ENCODE measurements around the gene E2F8. TPM values are rescaled to one million over a fixed set of nuclear protein-coding genes. Genes with fewer than 3 reads are reported as not detected.

Gene E2F8
- total and polyA plus RNA-seq, 2 donors from 2014 or later, result 0.66 TPM; not detected in 1

DNA sequence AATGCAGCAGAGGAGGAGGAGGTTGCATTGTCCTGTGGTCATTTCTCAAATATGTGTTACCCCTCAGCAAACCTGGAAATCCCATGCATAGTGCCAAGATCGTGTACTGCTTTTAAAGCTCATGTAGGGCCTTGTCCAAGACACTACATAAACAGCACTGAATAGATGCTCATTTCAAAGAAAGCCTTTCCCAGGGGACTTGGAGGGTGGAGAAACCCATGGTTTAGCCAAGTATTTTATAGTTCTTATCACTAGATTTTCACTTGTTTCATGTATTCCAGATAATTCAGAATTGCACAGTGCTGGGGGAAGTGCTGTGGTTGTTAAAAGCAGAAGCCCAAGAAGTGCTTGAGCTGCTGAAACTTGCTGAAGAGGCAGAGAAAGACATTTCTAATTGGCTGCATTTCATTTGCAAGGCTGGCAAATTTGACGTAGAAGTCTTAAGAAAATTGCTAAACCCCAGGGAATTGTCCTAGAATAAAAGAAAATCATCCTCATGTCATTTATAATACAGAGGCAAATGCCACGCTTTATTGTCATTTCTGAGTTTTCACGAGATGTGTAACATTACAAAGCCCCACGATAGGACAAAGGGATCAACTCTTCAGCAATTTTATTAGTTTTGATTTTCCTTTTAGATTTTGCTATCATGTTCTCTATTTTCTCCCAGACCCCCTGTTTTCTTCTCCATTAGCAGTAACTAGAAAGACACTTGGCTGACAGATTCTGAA lies 59.0 kb downstream of the E2F8 start:
- Histone ChIP-seq H3K4me1 (ENCODE audit: control insufficient read depth in 2 of 3, insufficient read depth in 2 of 3, low read depth in 1 of 3, low read length in 3 of 3) (no peaks in the 10 kb centered on the region), H3K27ac (ENCODE audit: low read depth in 2 of 2, low read length in 2 of 2) (no peak overlapping the region), H3K9ac (ENCODE audit: low read length in 3 of 3) (no peak overlapping the region), H3K4me3 (ENCODE audit: low read length in 3 of 3) (no peak overlapping the region), H3K27me3 (ENCODE audit: control insufficient read depth, insufficient read depth, low read length) (no peaks in the 10 kb centered on the region), H3K36me3 (ENCODE audit: control insufficient read depth in 2 of 3, insufficient read depth in 3 of 3, low read length in 3 of 3) (no peaks in the 10 kb centered on the region), H3K9me3 (ENCODE audit: control insufficient read depth in 2 of 3, insufficient read depth in 1 of 3, low read length in 3 of 3) (no peaks in the 10 kb centered on the region)
- intact Hi-C loops (cut with DNase I), result no loop called here
- FAIRE-seq (no peak), DNase-seq (no peak)
- TF ChIP-seq, protein P1, sequence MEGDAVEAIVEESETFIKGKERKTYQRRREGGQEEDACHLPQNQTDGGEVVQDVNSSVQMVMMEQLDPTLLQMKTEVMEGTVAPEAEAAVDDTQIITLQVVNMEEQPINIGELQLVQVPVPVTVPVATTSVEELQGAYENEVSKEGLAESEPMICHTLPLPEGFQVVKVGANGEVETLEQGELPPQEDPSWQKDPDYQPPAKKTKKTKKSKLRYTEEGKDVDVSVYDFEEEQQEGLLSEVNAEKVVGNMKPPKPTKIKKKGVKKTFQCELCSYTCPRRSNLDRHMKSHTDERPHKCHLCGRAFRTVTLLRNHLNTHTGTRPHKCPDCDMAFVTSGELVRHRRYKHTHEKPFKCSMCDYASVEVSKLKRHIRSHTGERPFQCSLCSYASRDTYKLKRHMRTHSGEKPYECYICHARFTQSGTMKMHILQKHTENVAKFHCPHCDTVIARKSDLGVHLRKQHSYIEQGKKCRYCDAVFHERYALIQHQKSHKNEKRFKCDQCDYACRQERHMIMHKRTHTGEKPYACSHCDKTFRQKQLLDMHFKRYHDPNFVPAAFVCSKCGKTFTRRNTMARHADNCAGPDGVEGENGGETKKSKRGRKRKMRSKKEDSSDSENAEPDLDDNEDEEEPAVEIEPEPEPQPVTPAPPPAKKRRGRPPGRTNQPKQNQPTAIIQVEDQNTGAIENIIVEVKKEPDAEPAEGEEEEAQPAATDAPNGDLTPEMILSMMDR (IDR thresholded peaks at IDR 0.05; ENCODE audit: borderline replicate concordance, extremely low read depth, insufficient read depth), result no peak

DNA sequence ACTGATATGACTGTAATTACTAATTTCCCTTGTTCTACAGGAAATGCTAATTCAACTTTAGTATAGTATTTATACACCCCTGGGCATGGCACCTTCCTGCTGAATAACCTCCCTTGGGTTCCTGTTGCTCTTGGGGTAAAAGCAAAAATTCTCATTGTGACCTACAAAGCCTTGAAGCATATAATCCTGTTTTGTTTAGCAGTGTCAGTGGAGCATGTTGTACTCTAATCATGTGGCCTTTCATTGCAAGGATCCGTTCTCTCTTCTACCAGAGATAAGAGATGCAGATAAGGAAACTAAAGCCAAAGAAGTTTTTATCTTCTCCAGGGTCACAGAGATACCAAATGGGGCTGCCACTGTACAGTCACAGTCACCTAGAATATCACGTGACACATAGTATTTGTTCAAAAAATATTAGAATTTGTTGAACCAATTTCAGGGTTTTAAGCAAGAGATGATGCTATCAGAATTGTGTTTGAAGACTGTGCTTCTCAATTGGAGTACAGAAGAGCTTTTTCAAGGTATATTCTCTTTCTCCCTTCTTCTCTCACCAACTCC lies 64.0 kb downstream of the E2F8 start:
- no peaks in the 10 kb centered on the region for H3K9me3 ChIP-seq (ENCODE audit: control insufficient read depth in 2 of 3, insufficient read depth in 1 of 3, low read length in 3 of 3)
- no peak for DNase-seq
- H3K27me3 ChIP-seq (ENCODE audit: control insufficient read depth, insufficient read depth, low read length), result no peaks in the 10 kb centered on the region
- TF ChIP-seq, protein P1 (IDR thresholded peaks at IDR 0.05; ENCODE audit: borderline replicate concordance, extremely low read depth, insufficient read depth), result no peak
- H3K4me3 ChIP-seq (ENCODE audit: low read length in 3 of 3), result no peak overlapping the region
- FAIRE-seq, result no peak
- H3K27ac ChIP-seq (ENCODE audit: low read depth in 2 of 2, low read length in 2 of 2), result no peak overlapping the region
- H3K36me3 ChIP-seq (ENCODE audit: control insufficient read depth in 2 of 3, insufficient read depth in 3 of 3, low read length in 3 of 3), result no peaks in the 10 kb centered on the region
- intact Hi-C loops (cut with DNase I), result no loop called here
- H3K4me1 ChIP-seq (ENCODE audit: control insufficient read depth in 2 of 3, insufficient read depth in 2 of 3, low read depth in 1 of 3, low read length in 3 of 3), result no peaks in the 10 kb centered on the region
- no peak overlapping the region for H3K9ac ChIP-seq (ENCODE audit: low read length in 3 of 3)

Other genes starting within 250 kb of the E2F8 start
- gene MRGPRX2, start 180.2 kb downstream of the E2F8 start, total RNA-seq, result 0.28 TPM
- not detected for gene MRGPRX2, start 180.2 kb downstream of the E2F8 start, polyA plus RNA-seq (ENCODE audit: insufficient read depth, low read depth, low replicate concordance)
- gene ZDHHC13, start 123.8 kb downstream of the E2F8 start, total RNA-seq, result 18.9 TPM
- 13.1 TPM for gene ZDHHC13, start 123.8 kb downstream of the E2F8 start, polyA plus RNA-seq (ENCODE audit: insufficient read depth, low read depth, low replicate concordance)
- gene CSRP3, start 39.0 kb downstream of the E2F8 start, total RNA-seq, result not detected
- not detected for gene CSRP3, start 39.0 kb downstream of the E2F8 start, polyA plus RNA-seq (ENCODE audit: insufficient read depth, low read depth, low replicate concordance)

Measured in kidney (tissue), 14 donors.